ENCODE data around the gene STRN3.
"Not testable (repeated sequence)": the region's sequence is repeated elsewhere in the genome, so short reads cannot be mapped to it uniquely, and the experiment has no call there.

The STRN3 gene

GRCh38 chr14:31026077-31026449 lies at the start of gene STRN3:
Gene STRN3 (minus strand): TSS chr14:31026379. CDS start chr14:31026185, 194 bp downstream.
- peak within 1 kb of the TSS; percentile 89 for H3K4me3 ChIP-seq (ENCODE audit: low read depth, low read length)

- H3K4me3 ChIP-seq (ENCODE audit: low read depth, low read length), result no peak overlapping the region
Measured at GRCh38 chr14:31075144-31075543, 49.0 kb upstream of the STRN3 start.

GRCh38 chr14:31071151-31071550 lies 45.0 kb upstream of the STRN3 start:
- no peak overlapping the region for H3K4me3 ChIP-seq (ENCODE audit: low read depth, low read length)

- no peak overlapping the region for H3K4me3 ChIP-seq (ENCODE audit: low read depth, low read length)
Measured at GRCh38 chr14:31070431-31070830, 44.3 kb upstream of the STRN3 start.

GRCh38 chr14:31069343-31069742 lies 43.2 kb upstream of the STRN3 start:
- H3K4me3 ChIP-seq (ENCODE audit: low read depth, low read length), result no peak overlapping the region

- H3K4me3 ChIP-seq (ENCODE audit: low read depth, low read length), result no peak overlapping the region
Measured at GRCh38 chr14:31068235-31068634, 42.1 kb upstream of the STRN3 start.

- H3K4me3 ChIP-seq (ENCODE audit: low read depth, low read length), result not testable (repeated sequence)
Measured at GRCh38 chr14:31062908-31063307, 36.7 kb upstream of the STRN3 start.

GRCh38 chr14:31060253-31060875 lies 34.2 kb upstream of the STRN3 start:
- H3K4me3 ChIP-seq (ENCODE audit: low read depth, low read length), result no peak overlapping the region

- no peak overlapping the region for H3K4me3 ChIP-seq (ENCODE audit: low read depth, low read length)
Measured at GRCh38 chr14:31059152-31059924, 33.2 kb upstream of the STRN3 start.

- H3K4me3 ChIP-seq (ENCODE audit: low read depth, low read length), result no peak overlapping the region
Measured at GRCh38 chr14:31057701-31058364, 31.7 kb upstream of the STRN3 start.

GRCh38 chr14:31057035-31057434 lies 30.9 kb upstream of the STRN3 start:
- no peak overlapping the region for H3K4me3 ChIP-seq (ENCODE audit: low read depth, low read length)

GRCh38 chr14:31052905-31053586 lies 26.9 kb upstream of the STRN3 start:
- H3K4me3 ChIP-seq (ENCODE audit: low read depth, low read length), result not testable (repeated sequence)

GRCh38 chr14:31051511-31051910 lies 25.3 kb upstream of the STRN3 start:
- H3K4me3 ChIP-seq (ENCODE audit: low read depth, low read length), result no peak overlapping the region

GRCh38 chr14:31051023-31051422 lies 24.8 kb upstream of the STRN3 start:
- H3K4me3 ChIP-seq (ENCODE audit: low read depth, low read length), result no peak overlapping the region

- no peak overlapping the region for H3K4me3 ChIP-seq (ENCODE audit: low read depth, low read length)
Measured at GRCh38 chr14:31047503-31047902, 21.3 kb upstream of the STRN3 start.

- H3K4me3 ChIP-seq (ENCODE audit: low read depth, low read length), result no peak overlapping the region
Measured at GRCh38 chr14:31045501-31046080, 19.4 kb upstream of the STRN3 start.

GRCh38 chr14:31043379-31043778 lies 17.2 kb upstream of the STRN3 start:
- H3K4me3 ChIP-seq (ENCODE audit: low read depth, low read length), result no peak overlapping the region

- not testable (repeated sequence) for H3K4me3 ChIP-seq (ENCODE audit: low read depth, low read length)
Measured at GRCh38 chr14:31042893-31043292, 16.7 kb upstream of the STRN3 start.

GRCh38 chr14:31042300-31042699 lies 16.1 kb upstream of the STRN3 start:
- H3K4me3 ChIP-seq (ENCODE audit: low read depth, low read length), result no peak overlapping the region

GRCh38 chr14:31038521-31039166 lies 12.5 kb upstream of the STRN3 start:
- H3K4me3 ChIP-seq (ENCODE audit: low read depth, low read length), result no peak overlapping the region
